Panc1 (cell line): ENCODE results near the gene PIP4K2A. TPM values are rescaled to one million over a fixed set of nuclear protein-coding genes. Genes with fewer than 3 reads are reported as not detected.
"Not testable (repeated sequence)": the region's sequence is repeated elsewhere in the genome, so short reads cannot be mapped to it uniquely, and the experiment has no call there.

Experiments used
- ATAC-seq: fragments of 200-7000 bp; cut with Tn5 transposase; 2 replicates; pipeline ENCODE4 v1.9.1; 2020; ENCODE audit warnings: mild to moderate bottlenecking, moderate library complexity
- BruUV-seq: library from RNA; stranded (reverse); fragments of 400-500 nt; replicated peaks from 2 replicates; lab custom pipeline; 2021; lab: Mats Ljungman, UMichigan
- CTCF ChIA-PET: fragments of 300-600 bp; sonication (Branson Sonifier 250); formaldehyde crosslinking; loops from one replicate; lab custom pipeline; 2022; ENCODE audit warnings: antibody characterized with exemption; lab: Charles Lee
- POLR2A ChIA-PET: fragments of 300-600 bp; sonication (Branson Sonifier 250); formaldehyde crosslinking; loops from one replicate; lab custom pipeline; 2022; ENCODE audit warnings: antibody characterized with exemption; lab: Charles Lee
- DNase-seq: peaks from one replicate; pipeline ENCODE4 v3.0.0-alpha.2; 2010; ENCODE audit warnings: low read depth, low spot score
- H3K27ac ChIP-seq: 2 replicates; pipeline ENCODE4 v1.5.1; 2011; ENCODE audit warnings: mild to moderate bottlenecking, low read length, inconsistent platforms
- H3K27me3 ChIP-seq: fragments of 200-500 bp; sonication (Bioruptor generic); 2 replicates; pipeline ENCODE4 v1.6.0; 2014; ENCODE audit warnings: low read length, inconsistent platforms; ENCODE audit not compliant: control insufficient read depth, insufficient read depth
- H3K36me3 ChIP-seq: fragments of 200-500 bp; sonication (Bioruptor generic); 2 replicates; pipeline ENCODE4 v1.5.1; 2014; ENCODE audit warnings: inconsistent platforms, mild to moderate bottlenecking, low read length, moderate library complexity; ENCODE audit not compliant: control insufficient read depth, insufficient read depth
- H3K4me1 ChIP-seq: 2 replicates; pipeline ENCODE4 v1.5.1; 2011; ENCODE audit warnings: inconsistent platforms, mild to moderate bottlenecking, low read length, moderate library complexity; ENCODE audit not compliant: control insufficient read depth, insufficient read depth
- H3K4me3 ChIP-seq, 2 experiments: 2 replicates each; pipeline ENCODE4 v1.5.1; 2011 to 2012; ENCODE audit warnings: low read depth in 2 of 2, low read length in 2 of 2, mild to moderate bottlenecking in 2 of 2, inconsistent platforms in 1 of 2, moderate library complexity in 1 of 2
- H3K9me3 ChIP-seq: fragments of 200-500 bp; sonication (Bioruptor generic); 2 replicates; pipeline ENCODE4 v1.5.1; 2014; ENCODE audit warnings: low read depth, mild to moderate bottlenecking, inconsistent platforms, low read length, moderate library complexity; ENCODE audit not compliant: control insufficient read depth, insufficient read depth
- POLR2AphosphoS5 ChIP-seq: IDR thresholded peaks from 2 replicates; pipeline ENCODE4 v1.6.1; 2012; ENCODE audit warnings: mild to moderate bottlenecking, low read depth, low read length, moderate library complexity
- SIN3A ChIP-seq: IDR thresholded peaks from 2 replicates; pipeline ENCODE4 v1.6.1; 2012; ENCODE audit warnings: low read depth, mild to moderate bottlenecking, low read length, moderate library complexity, borderline replicate concordance; ENCODE audit not compliant: insufficient read depth
- TCF7L2 ChIP-seq: IDR thresholded peaks from 2 replicates; pipeline ENCODE4 v1.6.1; 2011; ENCODE audit warnings: mild to moderate bottlenecking, low read depth, low read length, inconsistent platforms
- in situ Hi-C: cut with HindIII; loops from 2 replicates; pipeline ENCODE4 v1.10.0; 2016; ENCODE audit warnings: low sequenced_read_pairs, low pct_unique_long_range_greater_than_20kb
- intact Hi-C: fragments of 100-400 bp; cut with micrococcal nuclease; formaldehyde crosslinking; loops from one replicate; pipeline ENCODE4 v1.10.0; 2022; ENCODE audit not compliant: unreplicated experiment
- total RNA-seq: library from RNA; stranded (reverse); gene quantifications from one replicate; pipeline ENCODE4 v1.2.1, GENCODE V29; 2021; ENCODE audit not compliant: unreplicated experiment
- TF ChIP-seq, protein P1 (sequence below): fragments of 450-650 bp; IDR thresholded peaks from 2 replicates; pipeline ENCODE4 v1.5.1; 2017; ENCODE audit warnings: mild to moderate bottlenecking
- TF ChIP-seq, protein P2 (sequence below), 2 experiments: IDR thresholded peaks; 2 replicates each; pipeline ENCODE4 v1.6.1; 2011 to 2012; ENCODE audit warnings: low read depth in 2 of 2, control low read depth in 1 of 2, low read length in 1 of 2, mild to moderate bottlenecking in 1 of 2, moderate library complexity in 1 of 2; ENCODE audit not compliant: insufficient read depth in 1 of 2

PIP4K2A gene
- total RNA-seq, 1 experiment from 2014 or later, result 25.2 TPM

- H3K9me3 ChIP-seq, H3K27me3 ChIP-seq, H3K36me3 ChIP-seq, H3K4me3 ChIP-seq, in situ Hi-C loops, intact Hi-C loops, BruUV-seq, H3K4me1 ChIP-seq, ATAC-seq, POLR2A ChIA-PET, DNase-seq, H3K27ac ChIP-seq: not testable (repeated sequence)
- CTCF ChIA-PET, result interaction anchor here (0.6 kb wide), 1 partner anchor 482 kb away, joined by 3 read pairs; no protein-coding TSS in a partner anchor
These were observed 200.6 kb downstream of the PIP4K2A start for GRCh38 chr10:22513483-22514413.

DNA sequence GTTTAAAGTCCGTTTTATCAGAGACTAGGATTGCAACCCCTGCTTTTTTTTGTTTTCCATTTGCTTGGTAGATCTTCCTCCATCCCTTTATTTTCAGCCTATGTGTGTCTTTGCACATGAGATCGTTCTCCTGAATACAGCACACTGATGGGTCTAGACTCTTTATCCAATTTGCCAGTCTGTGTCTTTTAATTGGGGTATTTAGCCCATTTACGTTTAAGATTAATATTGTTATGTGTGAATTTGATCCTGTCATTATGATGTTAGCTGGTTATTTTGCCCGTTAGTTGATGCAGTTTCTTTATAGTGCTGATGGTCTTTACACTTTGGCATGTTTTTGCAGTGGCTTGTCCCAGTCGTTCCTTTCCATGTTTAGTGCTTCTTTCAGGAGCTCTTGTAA is 202.4 kb downstream of the PIP4K2A start:
- H3K4me1 ChIP-seq, H3K4me3 ChIP-seq, ATAC-seq, POLR2A ChIA-PET, H3K9me3 ChIP-seq, intact Hi-C loops, CTCF ChIA-PET, DNase-seq, H3K27me3 ChIP-seq, in situ Hi-C loops, H3K36me3 ChIP-seq, H3K27ac ChIP-seq, BruUV-seq: not testable (repeated sequence)

- H3K4me3 ChIP-seq, ATAC-seq, in situ Hi-C loops, H3K27ac ChIP-seq, DNase-seq, BruUV-seq, H3K27me3 ChIP-seq, H3K36me3 ChIP-seq, H3K9me3 ChIP-seq, H3K4me1 ChIP-seq, POLR2A ChIA-PET, intact Hi-C loops, CTCF ChIA-PET: not testable (repeated sequence)
These were observed 206.2 kb downstream of the PIP4K2A start for GRCh38 chr10:22508214-22508613.

GRCh38 chr10:22505911-22506685 is 208.3 kb downstream of the PIP4K2A start:
- intact Hi-C loops, result no loop called here
- Histone ChIP-seq H3K4me1 (no peaks in the 10 kb centered on the region), H3K36me3 (no peaks in the 10 kb centered on the region), H3K4me3 (no peak overlapping the region), H3K27ac (no peak overlapping the region), H3K9me3 (no peaks in the 10 kb centered on the region), H3K27me3 (no peaks in the 10 kb centered on the region; the same call in 1 of the 2 replicates)
- in situ Hi-C loops, result no loop called here
- CTCF ChIA-PET, result no interaction called here
- no peak for ATAC-seq
- no TSS peak for BruUV-seq
- no peak for DNase-seq
- POLR2A ChIA-PET, result no interaction called here
- no peak for TF ChIP-seq TCF7L2
- TF ChIP-seq POLR2AphosphoS5, result no peak
- no peak for TF ChIP-seq SIN3A
- TF ChIP-seq, protein P1, sequence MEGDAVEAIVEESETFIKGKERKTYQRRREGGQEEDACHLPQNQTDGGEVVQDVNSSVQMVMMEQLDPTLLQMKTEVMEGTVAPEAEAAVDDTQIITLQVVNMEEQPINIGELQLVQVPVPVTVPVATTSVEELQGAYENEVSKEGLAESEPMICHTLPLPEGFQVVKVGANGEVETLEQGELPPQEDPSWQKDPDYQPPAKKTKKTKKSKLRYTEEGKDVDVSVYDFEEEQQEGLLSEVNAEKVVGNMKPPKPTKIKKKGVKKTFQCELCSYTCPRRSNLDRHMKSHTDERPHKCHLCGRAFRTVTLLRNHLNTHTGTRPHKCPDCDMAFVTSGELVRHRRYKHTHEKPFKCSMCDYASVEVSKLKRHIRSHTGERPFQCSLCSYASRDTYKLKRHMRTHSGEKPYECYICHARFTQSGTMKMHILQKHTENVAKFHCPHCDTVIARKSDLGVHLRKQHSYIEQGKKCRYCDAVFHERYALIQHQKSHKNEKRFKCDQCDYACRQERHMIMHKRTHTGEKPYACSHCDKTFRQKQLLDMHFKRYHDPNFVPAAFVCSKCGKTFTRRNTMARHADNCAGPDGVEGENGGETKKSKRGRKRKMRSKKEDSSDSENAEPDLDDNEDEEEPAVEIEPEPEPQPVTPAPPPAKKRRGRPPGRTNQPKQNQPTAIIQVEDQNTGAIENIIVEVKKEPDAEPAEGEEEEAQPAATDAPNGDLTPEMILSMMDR, result no peak
- TF ChIP-seq, protein P2, sequence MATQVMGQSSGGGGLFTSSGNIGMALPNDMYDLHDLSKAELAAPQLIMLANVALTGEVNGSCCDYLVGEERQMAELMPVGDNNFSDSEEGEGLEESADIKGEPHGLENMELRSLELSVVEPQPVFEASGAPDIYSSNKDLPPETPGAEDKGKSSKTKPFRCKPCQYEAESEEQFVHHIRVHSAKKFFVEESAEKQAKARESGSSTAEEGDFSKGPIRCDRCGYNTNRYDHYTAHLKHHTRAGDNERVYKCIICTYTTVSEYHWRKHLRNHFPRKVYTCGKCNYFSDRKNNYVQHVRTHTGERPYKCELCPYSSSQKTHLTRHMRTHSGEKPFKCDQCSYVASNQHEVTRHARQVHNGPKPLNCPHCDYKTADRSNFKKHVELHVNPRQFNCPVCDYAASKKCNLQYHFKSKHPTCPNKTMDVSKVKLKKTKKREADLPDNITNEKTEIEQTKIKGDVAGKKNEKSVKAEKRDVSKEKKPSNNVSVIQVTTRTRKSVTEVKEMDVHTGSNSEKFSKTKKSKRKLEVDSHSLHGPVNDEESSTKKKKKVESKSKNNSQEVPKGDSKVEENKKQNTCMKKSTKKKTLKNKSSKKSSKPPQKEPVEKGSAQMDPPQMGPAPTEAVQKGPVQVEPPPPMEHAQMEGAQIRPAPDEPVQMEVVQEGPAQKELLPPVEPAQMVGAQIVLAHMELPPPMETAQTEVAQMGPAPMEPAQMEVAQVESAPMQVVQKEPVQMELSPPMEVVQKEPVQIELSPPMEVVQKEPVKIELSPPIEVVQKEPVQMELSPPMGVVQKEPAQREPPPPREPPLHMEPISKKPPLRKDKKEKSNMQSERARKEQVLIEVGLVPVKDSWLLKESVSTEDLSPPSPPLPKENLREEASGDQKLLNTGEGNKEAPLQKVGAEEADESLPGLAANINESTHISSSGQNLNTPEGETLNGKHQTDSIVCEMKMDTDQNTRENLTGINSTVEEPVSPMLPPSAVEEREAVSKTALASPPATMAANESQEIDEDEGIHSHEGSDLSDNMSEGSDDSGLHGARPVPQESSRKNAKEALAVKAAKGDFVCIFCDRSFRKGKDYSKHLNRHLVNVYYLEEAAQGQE (IDR thresholded peaks at IDR 0.05; ENCODE audit: insufficient read depth in 1 of 2, low read depth in 2 of 2, low read length in 1 of 2), result no peak
